ENCODE results near the gene MICALL1.
"Not testable (repeated sequence)": the region's sequence is repeated elsewhere in the genome, so short reads cannot be mapped to it uniquely, and the experiment has no call there.

Gene MICALL1

DNA sequence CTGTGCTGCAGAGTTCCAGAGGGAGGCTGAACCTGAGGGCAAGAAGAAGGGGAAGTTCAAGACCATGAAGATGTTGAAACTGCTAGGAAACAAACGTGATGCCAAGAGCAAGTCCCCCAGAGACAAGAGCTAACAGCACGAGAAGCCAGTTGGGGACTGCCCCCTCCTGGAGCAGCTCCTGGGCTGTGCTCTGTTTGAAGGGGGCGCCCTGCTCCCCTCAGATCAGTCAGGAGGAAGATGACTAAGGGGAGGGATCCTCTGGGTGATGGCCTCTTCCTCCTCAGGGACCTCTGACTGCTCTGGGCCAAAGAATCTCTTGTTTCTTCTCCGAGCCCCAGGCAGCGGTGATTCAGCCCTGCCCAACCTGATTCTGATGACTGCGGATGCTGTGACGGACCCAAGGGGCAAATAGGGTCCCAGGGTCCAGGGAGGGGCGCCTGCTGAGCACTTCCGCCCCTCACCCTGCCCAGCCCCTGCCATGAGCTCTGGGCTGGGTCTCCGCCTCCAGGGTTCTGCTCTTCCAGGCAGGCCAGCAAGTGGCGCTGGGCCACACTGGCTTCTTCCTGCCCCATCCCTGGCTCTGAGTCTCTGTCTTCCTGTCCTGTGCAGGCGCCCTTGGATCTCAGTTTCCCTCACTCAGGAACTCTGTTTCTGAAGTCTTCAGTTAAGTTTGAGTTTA lies 34.7 kb downstream of the MICALL1 start:
- TF ChIP-seq, protein P1, sequence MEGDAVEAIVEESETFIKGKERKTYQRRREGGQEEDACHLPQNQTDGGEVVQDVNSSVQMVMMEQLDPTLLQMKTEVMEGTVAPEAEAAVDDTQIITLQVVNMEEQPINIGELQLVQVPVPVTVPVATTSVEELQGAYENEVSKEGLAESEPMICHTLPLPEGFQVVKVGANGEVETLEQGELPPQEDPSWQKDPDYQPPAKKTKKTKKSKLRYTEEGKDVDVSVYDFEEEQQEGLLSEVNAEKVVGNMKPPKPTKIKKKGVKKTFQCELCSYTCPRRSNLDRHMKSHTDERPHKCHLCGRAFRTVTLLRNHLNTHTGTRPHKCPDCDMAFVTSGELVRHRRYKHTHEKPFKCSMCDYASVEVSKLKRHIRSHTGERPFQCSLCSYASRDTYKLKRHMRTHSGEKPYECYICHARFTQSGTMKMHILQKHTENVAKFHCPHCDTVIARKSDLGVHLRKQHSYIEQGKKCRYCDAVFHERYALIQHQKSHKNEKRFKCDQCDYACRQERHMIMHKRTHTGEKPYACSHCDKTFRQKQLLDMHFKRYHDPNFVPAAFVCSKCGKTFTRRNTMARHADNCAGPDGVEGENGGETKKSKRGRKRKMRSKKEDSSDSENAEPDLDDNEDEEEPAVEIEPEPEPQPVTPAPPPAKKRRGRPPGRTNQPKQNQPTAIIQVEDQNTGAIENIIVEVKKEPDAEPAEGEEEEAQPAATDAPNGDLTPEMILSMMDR (IDR thresholded peaks at IDR 0.05; ENCODE audit: low read depth, low read length): no peak
- DNase-seq (ENCODE audit: extremely low read depth, low read depth): no peak

DNA sequence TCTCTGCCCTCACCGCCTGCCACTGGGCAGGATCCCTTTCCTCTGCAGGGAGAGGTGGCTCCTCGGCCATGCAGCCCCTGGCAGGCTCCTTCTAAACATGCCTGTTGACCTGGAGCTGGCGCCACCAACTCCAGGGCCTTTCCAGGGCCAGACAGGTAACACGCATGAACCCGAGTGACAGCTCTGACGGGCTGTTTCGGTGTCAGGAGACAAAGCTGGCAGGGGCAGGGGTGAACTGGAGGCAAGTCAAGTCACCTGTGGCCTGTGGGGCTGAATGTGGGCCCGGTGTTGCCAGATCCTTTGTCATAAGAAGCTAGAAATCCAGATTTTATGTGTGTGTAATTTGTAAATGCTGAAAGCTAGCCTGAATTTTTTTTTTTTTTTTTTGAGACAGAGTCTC lies 36.0 kb downstream of the MICALL1 start:
- DNase-seq (ENCODE audit: extremely low read depth, low read depth): no peak
- TF ChIP-seq, protein P1 (IDR thresholded peaks at IDR 0.05; ENCODE audit: low read depth, low read length): no peak

DNA sequence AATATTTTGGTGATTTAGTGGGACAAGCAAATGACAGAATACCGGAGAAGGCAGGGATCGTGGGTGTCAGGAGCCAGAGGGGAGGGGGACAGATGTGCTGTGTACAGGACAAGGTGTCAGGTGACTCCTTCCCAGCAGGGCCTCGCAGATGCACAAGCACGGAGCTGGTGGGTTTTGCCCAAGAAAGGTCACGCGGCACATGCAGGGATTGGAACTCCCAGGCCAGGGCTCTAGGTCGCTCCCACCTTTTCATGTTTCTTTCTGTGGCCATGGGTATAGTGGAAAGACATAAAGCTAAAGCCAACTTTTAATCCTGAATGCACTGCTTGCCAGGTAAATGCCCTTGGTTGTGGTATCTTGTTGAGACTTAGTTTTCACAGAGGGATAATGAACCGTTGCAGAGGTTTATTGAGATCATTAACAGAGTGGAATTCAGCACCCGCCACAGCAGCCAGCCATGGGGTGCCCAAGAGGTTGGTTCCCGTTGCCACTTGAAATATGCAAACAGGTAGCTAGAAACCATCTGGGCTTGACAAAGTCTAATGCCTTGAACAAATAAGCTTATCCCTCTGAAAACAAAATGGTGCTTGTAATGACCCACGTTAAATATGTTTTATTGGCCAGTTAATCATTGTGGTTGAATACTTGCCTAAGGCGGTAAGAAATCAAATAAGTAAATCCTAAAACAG lies 37.2 kb downstream of the MICALL1 start:
- TF ChIP-seq, protein P1 (IDR thresholded peaks at IDR 0.05; ENCODE audit: low read depth, low read length): no peak
- DNase-seq (ENCODE audit: extremely low read depth, low read depth): no peak

DNA sequence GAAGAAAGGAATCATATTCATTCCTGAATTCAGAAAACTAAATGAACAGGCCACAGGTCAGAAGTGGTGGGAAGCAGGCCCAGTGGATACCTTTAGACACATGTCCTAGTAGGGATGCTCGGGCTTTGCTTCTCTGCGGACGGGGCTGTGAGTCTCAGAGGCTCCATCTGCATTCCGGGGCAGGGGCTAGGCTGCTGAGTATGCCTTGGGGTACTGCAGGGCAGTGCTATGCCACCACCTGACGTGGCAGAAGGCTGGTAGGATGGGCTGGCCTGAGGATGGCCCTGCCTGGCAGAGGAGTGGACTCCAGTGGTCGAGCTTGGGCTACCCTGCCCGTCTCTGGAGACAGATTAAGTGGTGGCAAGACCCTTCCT lies 37.7 kb downstream of the MICALL1 start:
- DNase-seq (ENCODE audit: extremely low read depth, low read depth): no peak
- TF ChIP-seq, protein P1 (IDR thresholded peaks at IDR 0.05; ENCODE audit: low read depth, low read length): no peak

DNA sequence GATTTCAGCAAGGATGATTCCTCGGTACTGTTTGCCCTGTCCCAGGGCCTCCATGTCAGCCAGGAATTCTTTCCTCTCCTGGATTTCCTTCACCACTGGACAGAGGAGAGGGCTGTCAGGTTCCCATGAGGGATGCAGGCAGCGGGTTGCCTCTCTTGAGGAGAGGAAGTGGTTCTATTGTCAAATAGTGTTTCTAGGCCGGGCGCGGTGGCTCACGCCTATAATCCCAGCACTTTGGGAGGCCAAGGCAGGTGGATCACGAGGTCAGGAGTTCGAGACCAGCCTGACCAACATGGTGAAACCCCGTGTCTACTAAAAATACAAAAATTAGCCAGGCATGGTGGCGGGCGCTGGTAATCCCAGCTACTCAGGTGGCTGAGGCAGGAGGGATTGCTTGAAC lies 38.3 kb downstream of the MICALL1 start:
- not testable (repeated sequence) for DNase-seq (ENCODE audit: extremely low read depth, low read depth)

DNA sequence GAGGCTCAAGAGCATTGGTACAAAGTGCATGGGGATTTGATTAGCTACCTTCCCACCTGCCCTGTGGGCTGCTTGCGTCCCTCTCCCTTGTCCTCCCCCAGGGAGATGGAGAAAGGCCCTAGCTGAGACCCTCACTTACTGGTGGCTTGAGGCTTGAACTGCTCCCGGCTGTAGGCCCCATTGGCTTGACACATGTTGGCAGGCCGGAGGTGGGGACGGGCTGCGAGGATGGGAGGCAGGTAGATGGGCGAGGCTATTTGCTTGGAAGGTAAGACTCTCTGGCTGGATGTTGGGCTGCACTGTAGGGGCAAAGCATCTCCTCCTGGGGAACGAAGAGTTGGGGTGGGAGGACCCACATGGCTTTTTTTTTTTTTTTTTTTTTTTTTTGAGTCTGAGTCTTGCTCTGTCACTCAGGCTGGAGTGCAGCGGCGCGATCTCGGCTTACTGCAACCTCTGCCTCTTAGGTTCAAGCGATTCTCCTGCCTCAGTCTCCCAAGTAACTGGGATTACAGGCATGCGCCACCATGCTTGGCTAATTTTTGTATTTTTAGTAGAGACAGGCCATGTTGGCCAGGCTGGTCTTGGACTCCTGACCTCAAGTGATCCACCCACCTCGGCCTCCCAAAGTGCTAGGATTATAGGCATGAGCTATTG lies 41.2 kb downstream of the MICALL1 start:
- not testable (repeated sequence) for DNase-seq (ENCODE audit: extremely low read depth, low read depth)

DNA sequence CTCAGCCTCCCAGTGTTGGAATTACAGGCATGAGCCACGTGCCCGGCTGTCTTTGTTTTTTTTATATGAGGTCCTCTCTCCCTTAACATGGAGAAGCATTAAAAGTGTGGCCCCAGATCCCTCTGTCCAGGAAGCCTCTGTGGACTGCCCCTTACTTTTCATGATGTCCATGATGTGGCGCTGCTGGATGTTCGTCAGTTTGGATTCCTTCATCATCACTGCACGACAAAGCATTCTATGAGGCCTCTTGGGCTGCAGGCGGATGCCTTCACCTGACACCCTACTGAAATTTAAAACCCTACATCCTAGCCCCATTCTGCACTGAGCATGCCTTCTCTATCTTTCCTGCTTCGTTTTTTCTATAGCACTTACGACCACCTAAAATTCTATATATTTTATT lies 45.2 kb downstream of the MICALL1 start:
- DNase-seq (ENCODE audit: extremely low read depth, low read depth): no peak
- TF ChIP-seq, protein P1 (IDR thresholded peaks at IDR 0.05; ENCODE audit: low read depth, low read length): no peak

DNA sequence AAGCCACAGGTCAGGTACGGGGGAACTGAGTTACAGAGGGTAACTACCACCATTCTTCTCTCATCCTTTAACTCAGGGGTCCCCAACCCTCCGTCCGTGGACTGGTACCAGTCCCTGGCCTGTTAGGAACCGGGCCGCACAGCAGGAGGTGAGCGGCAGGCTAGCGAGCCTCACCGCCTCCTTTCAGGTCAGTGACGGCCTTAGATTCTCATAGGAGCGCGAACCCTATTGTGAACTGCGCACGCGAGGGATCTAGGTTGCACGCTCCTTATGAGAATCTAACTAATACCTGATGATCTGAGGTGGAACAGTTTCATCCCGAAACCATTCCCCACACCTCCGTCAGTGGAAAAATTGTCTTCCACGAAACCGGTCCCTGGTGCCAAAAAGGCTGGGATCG lies 46.5 kb downstream of the MICALL1 start:
- DNase-seq (ENCODE audit: extremely low read depth, low read depth): not testable (repeated sequence)

DNA sequence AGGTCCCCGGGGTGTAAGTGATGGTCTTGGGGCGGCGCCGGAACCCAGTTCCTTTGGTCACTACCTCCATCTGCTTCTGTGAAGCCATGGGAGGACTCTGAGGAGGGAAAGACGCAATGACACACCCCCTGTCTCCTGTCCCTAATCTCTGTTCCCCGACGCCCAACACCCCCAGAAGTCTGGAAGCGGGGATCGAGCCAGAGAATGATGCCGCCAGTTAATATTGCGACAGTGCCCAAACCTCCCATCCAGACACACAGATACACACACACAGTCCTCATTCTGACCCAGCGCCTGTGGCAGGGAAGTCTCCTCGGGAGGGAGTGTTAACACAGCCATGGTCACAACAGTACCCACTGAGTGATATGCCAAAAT lies 47.0 kb downstream of the MICALL1 start:
- TF ChIP-seq, protein P1 (IDR thresholded peaks at IDR 0.05; ENCODE audit: low read depth, low read length): no peak
- no peak for DNase-seq (ENCODE audit: extremely low read depth, low read depth)

Measured in AG09319 (cell line).